ENCODE data around the gene PTH1R. TPM values are rescaled to one million over a fixed set of nuclear protein-coding genes. Genes with fewer than 3 reads are reported as not detected.

PTH1R gene
- total and polyA plus RNA-seq, 10 of the 15 experiments (the other 5 are each of a cell fraction or from before 2014, with no cell fraction given): not detected

DNA sequence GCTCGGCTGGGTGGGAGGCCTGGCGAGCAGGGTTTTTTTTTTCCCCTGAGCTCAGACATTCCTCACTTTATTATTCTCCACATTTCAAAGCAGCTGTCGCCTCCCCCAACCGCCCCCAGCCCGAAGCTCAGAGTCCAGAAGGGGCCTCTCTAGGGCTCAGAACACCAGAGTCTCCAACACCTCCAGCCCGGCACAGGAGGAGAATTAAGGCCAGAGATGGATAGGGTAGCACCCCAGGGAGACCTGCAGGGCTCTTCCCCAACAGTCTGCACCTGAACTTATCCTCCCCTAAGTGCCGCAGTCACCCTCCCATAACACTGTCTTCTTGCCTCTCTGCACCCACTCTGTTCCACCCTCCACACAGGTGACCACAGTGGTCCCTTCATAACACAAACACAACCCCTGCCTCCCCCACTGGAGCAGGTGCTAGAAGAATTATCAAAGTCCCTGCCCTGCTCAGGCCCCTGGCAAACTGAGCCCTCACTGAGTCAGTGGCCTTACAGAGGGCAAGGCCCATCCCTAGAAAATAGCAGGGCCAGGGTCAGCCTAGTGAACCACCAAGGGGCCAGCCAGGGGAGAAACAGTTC, 28.4 kb upstream of the PTH1R start (continued):
- TF ChIP-seq, protein P1, sequence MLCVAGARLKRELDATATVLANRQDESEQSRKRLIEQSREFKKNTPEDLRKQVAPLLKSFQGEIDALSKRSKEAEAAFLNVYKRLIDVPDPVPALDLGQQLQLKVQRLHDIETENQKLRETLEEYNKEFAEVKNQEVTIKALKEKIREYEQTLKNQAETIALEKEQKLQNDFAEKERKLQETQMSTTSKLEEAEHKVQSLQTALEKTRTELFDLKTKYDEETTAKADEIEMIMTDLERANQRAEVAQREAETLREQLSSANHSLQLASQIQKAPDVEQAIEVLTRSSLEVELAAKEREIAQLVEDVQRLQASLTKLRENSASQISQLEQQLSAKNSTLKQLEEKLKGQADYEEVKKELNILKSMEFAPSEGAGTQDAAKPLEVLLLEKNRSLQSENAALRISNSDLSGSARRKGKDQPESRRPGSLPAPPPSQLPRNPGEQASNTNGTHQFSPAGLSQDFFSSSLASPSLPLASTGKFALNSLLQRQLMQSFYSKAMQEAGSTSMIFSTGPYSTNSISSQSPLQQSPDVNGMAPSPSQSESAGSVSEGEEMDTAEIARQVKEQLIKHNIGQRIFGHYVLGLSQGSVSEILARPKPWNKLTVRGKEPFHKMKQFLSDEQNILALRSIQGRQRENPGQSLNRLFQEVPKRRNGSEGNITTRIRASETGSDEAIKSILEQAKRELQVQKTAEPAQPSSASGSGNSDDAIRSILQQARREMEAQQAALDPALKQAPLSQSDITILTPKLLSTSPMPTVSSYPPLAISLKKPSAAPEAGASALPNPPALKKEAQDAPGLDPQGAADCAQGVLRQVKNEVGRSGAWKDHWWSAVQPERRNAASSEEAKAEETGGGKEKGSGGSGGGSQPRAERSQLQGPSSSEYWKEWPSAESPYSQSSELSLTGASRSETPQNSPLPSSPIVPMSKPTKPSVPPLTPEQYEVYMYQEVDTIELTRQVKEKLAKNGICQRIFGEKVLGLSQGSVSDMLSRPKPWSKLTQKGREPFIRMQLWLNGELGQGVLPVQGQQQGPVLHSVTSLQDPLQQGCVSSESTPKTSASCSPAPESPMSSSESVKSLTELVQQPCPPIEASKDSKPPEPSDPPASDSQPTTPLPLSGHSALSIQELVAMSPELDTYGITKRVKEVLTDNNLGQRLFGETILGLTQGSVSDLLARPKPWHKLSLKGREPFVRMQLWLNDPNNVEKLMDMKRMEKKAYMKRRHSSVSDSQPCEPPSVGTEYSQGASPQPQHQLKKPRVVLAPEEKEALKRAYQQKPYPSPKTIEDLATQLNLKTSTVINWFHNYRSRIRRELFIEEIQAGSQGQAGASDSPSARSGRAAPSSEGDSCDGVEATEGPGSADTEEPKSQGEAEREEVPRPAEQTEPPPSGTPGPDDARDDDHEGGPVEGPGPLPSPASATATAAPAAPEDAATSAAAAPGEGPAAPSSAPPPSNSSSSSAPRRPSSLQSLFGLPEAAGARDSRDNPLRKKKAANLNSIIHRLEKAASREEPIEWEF (IDR thresholded peaks at IDR 0.05; ENCODE audit: insufficient replicate concordance, low read depth, low read length): no peak
- TF ChIP-seq IKZF1 (conservative IDR thresholded peaks at IDR 0.05): no peak
- TF ChIP-seq SMARCA5 (IDR thresholded peaks at IDR 0.05): no peak
- TF ChIP-seq TCF12 (IDR thresholded peaks at IDR 0.05; ENCODE audit: low read depth, low read length): no peak

DNA sequence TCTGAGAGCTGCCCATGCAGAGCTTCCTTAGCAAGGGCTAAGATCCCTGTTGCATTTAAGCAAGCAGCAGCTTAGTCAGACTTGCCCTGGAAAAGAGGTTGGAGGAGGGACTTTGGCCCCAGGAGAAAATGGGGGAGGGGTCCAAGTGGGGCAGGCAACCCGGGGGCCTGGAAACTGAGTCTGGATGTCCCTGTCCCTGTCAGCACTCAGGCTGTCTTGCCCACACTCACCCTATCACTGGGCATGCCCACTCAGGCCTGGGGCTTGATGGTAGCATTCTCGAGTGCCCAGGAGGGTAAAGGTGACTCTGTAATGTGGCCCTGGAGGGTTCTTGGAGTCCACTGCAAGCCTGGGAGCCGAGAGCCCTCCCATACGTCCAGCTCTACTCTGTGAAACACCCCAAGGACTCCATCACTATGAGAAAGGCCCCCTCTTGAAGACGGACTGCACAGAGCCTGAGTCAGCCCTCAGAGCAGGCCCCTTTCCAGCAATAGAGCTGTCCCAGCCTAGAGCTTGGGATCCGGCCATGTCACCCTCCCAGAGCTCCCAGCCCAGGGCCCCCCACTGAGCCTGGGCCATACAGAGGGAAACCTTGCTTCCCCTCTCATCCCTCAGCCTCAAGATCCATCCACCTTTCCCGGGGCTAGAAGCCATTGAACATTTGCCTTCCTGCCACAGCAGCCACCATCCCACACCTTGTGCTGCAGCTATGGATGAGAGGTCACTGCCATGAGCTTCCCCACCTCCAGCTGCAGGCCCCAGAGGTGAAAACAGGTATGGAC, 27.6 kb upstream of the PTH1R start:
- Histone ChIP-seq H3K9me3 (replicated peaks; ENCODE audit: control insufficient read depth, insufficient read depth, low read length) (no peaks in the 10 kb centered on the region), H3K4me1 (ENCODE audit: control insufficient read depth, insufficient read depth, low read length) (peaks cover 9% of the 10 kb centered on the region), H2AFZ (ENCODE audit: control insufficient read depth, low read depth, low read length) (no peak overlapping the region), H4K20me1 (ENCODE audit: control insufficient read depth, insufficient read depth) (no peaks in the 10 kb centered on the region), H3K4me2 (ENCODE audit: control insufficient read depth, insufficient read depth) (no peak overlapping the region), H3K27ac (ENCODE audit: control insufficient read depth, insufficient read depth) (no peak overlapping the region), H3K9ac (ENCODE audit: control insufficient read depth, insufficient read depth, low read length) (no peak overlapping the region), H3K79me2 (ENCODE audit: control insufficient read depth, insufficient read depth, low read length) (no peaks in the 10 kb centered on the region), H3K36me3 (ENCODE audit: control insufficient read depth in 2 of 2, insufficient read depth in 2 of 2, low read length in 1 of 2) (no peaks in the 10 kb centered on the region), H3K27me3 (replicated peaks in 1 of 2; ENCODE audit: control insufficient read depth in 2 of 2, insufficient read depth in 2 of 2, low read length in 1 of 2) (no peaks in the 10 kb centered on the region; a peak in 1 of 4 replicates), H3K4me3 (no peak overlapping the region)
- DNase-seq (ENCODE audit: low read depth, low spot score) (no peak), FAIRE-seq (no peak), ATAC-seq (no peak)
- RAD21 ChIA-PET (ENCODE audit: unreplicated experiment): interaction anchor here (1.0 kb wide), 1 partner anchor 10 kb away, joined by 3 read pairs; no protein-coding TSS in a partner anchor
- BruUV-seq (replicated peaks): no TSS peak
- intact Hi-C loops (cut with micrococcal nuclease; ENCODE audit: unreplicated experiment) (no loop called here), in situ Hi-C loops (cut with MboI) (no loop called here)
- SMC1A ChIA-PET (ENCODE audit: uncharacterized antibody, unreplicated experiment): interaction anchor here (1.1 kb wide), 1 partner anchor 220 kb away, joined by 3 read pairs; no protein-coding TSS in a partner anchor
- CTCF ChIA-PET: interaction anchor here (0.7 to 1.5 kb wide), 8 partner anchors 8 to 144 kb away, joined by 3 to 6 read pairs (median 3); no protein-coding TSS in a partner anchor
- POLR2A ChIA-PET: interaction anchor here (0.6 kb wide), 1 partner anchor 1458 kb away, joined by 4 read pairs; no protein-coding TSS in a partner anchor
- 13% methylated on average over 7 of the region's 7 CpGs for WGBS (ENCODE audit: insufficient coverage, insufficient replicate concordance, low lambda C conversion rate, missing lambda C conversion rate)
- TF ChIP-seq, protein P2, sequence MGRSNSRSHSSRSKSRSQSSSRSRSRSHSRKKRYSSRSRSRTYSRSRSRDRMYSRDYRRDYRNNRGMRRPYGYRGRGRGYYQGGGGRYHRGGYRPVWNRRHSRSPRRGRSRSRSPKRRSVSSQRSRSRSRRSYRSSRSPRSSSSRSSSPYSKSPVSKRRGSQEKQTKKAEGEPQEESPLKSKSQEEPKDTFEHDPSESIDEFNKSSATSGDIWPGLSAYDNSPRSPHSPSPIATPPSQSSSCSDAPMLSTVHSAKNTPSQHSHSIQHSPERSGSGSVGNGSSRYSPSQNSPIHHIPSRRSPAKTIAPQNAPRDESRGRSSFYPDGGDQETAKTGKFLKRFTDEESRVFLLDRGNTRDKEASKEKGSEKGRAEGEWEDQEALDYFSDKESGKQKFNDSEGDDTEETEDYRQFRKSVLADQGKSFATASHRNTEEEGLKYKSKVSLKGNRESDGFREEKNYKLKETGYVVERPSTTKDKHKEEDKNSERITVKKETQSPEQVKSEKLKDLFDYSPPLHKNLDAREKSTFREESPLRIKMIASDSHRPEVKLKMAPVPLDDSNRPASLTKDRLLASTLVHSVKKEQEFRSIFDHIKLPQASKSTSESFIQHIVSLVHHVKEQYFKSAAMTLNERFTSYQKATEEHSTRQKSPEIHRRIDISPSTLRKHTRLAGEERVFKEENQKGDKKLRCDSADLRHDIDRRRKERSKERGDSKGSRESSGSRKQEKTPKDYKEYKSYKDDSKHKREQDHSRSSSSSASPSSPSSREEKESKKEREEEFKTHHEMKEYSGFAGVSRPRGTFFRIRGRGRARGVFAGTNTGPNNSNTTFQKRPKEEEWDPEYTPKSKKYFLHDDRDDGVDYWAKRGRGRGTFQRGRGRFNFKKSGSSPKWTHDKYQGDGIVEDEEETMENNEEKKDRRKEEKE (IDR thresholded peaks at IDR 0.05): no peak
- no peak for TF ChIP-seq POLR2AphosphoS2 (IDR thresholded peaks at IDR 0.05; ENCODE audit: low read depth, low read length)
- no peak for TF ChIP-seq ZNF24 (IDR thresholded peaks at IDR 0.05)
- no peak for TF ChIP-seq DPF2 (IDR thresholded peaks at IDR 0.05)
- TF ChIP-seq JUND (IDR thresholded peaks at IDR 0.05; ENCODE audit: low read depth, low read length): no peak
- TF ChIP-seq, protein P3, sequence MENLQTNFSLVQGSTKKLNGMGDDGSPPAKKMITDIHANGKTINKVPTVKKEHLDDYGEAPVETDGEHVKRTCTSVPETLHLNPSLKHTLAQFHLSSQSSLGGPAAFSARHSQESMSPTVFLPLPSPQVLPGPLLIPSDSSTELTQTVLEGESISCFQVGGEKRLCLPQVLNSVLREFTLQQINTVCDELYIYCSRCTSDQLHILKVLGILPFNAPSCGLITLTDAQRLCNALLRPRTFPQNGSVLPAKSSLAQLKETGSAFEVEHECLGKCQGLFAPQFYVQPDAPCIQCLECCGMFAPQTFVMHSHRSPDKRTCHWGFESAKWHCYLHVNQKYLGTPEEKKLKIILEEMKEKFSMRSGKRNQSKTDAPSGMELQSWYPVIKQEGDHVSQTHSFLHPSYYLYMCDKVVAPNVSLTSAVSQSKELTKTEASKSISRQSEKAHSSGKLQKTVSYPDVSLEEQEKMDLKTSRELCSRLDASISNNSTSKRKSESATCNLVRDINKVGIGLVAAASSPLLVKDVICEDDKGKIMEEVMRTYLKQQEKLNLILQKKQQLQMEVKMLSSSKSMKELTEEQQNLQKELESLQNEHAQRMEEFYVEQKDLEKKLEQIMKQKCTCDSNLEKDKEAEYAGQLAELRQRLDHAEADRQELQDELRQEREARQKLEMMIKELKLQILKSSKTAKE (IDR thresholded peaks at IDR 0.05; ENCODE audit: low read depth, poor library complexity, severe bottlenecking): no peak
- no peak for TF ChIP-seq BCL11A (IDR thresholded peaks at IDR 0.05; ENCODE audit: low read depth, low read length)

Data from GM12878 (cell line).